ENCODE measurements around the gene ZDHHC14. TPM values are rescaled to one million over a fixed set of nuclear protein-coding genes. Genes with fewer than 3 reads are reported as not detected.

The ZDHHC14 gene
- total RNA-seq, 1 experiment from 2014 or later, result 4.9 TPM

DNA sequence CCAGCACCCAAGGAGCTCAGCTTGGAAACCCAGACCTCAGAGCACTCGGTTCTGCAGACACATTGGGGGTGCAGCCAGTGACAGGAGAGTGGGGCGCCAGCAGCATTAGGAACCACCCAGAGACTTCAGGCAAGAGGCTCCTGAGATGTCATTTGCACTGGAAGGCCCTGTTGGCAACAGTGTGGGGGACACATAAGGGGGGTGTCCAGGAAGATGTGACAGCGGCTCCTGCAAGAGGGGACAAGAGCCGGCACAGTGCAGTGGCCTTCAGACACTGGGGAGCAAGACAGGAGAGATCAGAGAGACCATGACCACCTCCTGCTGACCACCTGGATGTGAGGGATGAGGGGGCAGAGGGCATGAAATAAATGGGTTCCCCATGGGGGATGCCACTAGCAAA is 235.0 kb downstream of the ZDHHC14 start:
- Histone ChIP-seq H3K79me2 (ENCODE audit: low read length) (no peaks in the 10 kb centered on the region), H3K9me3 (ENCODE audit: low read length) (no peaks in the 10 kb centered on the region), H3F3A (ENCODE audit: low read length, unreplicated experiment) (no peaks in the 10 kb centered on the region), H3K4me3 (ENCODE audit: low read length) (no peak overlapping the region), H2AFZ (ENCODE audit: low read length) (no peak overlapping the region), H3K9ac (ENCODE audit: low read length) (no peak overlapping the region), H3K36me3 (ENCODE audit: low read depth, low read length) (no peaks in the 10 kb centered on the region), H3K9me2 (replicated peaks; ENCODE audit: low read length) (no peaks in the 10 kb centered on the region), H3K4me2 (ENCODE audit: low read length) (no peak overlapping the region), H3K27ac (ENCODE audit: low read length) (no peak overlapping the region), H3K27me3 (ENCODE audit: low read length) (no peaks in the 10 kb centered on the region), H4K20me1 (ENCODE audit: low read length) (no peaks in the 10 kb centered on the region), H3K4me1 (ENCODE audit: insufficient read depth, low read length) (peaks cover 44% of the 10 kb centered on the region)
- intact Hi-C loops (cut with micrococcal nuclease), result loop anchor here (10.0 kb wide), 1 partner anchor 81 kb away; no protein-coding TSS in a partner anchor
- DNase-seq, result no peak
- BruUV-seq (replicated peaks), result no TSS peak
- CTCF ChIA-PET, result no interaction called here
- POLR2A ChIA-PET (ENCODE audit: unreplicated experiment), result interaction anchor here (0.6 kb wide), 1 partner anchor 41 kb away, joined by 24 read pairs; no protein-coding TSS in a partner anchor
- TF ChIP-seq EZH2phosphoT487 (IDR thresholded peaks at IDR 0.05; ENCODE audit: borderline replicate concordance, low read length), result no peak
- TF ChIP-seq, protein P1, sequence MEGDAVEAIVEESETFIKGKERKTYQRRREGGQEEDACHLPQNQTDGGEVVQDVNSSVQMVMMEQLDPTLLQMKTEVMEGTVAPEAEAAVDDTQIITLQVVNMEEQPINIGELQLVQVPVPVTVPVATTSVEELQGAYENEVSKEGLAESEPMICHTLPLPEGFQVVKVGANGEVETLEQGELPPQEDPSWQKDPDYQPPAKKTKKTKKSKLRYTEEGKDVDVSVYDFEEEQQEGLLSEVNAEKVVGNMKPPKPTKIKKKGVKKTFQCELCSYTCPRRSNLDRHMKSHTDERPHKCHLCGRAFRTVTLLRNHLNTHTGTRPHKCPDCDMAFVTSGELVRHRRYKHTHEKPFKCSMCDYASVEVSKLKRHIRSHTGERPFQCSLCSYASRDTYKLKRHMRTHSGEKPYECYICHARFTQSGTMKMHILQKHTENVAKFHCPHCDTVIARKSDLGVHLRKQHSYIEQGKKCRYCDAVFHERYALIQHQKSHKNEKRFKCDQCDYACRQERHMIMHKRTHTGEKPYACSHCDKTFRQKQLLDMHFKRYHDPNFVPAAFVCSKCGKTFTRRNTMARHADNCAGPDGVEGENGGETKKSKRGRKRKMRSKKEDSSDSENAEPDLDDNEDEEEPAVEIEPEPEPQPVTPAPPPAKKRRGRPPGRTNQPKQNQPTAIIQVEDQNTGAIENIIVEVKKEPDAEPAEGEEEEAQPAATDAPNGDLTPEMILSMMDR (conservative IDR thresholded peaks at IDR 0.05; ENCODE audit: low read depth, low read length), result no peak
- TF ChIP-seq EZH2 (IDR thresholded peaks at IDR 0.05; ENCODE audit: low read length, unreplicated experiment), result no peak
- ATAC-seq, result no peak

DNA sequence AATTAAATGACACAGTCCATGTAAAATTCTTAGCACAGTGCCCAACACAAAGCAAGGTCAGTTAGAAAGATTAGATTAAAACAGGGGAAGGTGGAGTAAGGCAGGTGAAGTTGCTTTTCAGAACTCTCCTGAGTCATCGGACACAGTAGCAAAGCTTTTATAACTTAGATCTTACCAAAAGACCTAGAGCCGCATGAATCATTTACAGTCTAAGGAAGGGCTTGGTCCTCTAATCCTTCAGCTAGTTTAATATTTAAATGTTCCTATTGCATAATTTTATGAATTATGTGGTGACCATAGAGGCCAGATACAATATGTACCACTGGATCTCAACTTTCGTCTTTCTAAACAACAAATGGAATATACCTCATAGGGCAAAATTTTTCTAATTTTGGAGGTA is 240.0 kb downstream of the ZDHHC14 start:
- H3K9me2 ChIP-seq (replicated peaks; ENCODE audit: low read length), result no peaks in the 10 kb centered on the region
- ChIA-PET POLR2A (ENCODE audit: unreplicated experiment) (no interaction called here), CTCF (no interaction called here)
- no peak overlapping the region for H3K4me3 ChIP-seq (ENCODE audit: low read length)
- no peak overlapping the region for H3K9ac ChIP-seq (ENCODE audit: low read length)
- H3K27me3 ChIP-seq (ENCODE audit: low read length), result no peaks in the 10 kb centered on the region
- TF ChIP-seq, protein P1 (conservative IDR thresholded peaks at IDR 0.05; ENCODE audit: low read depth, low read length), result no peak
- no peak for TF ChIP-seq EZH2 (IDR thresholded peaks at IDR 0.05; ENCODE audit: low read length, unreplicated experiment)
- no peak for TF ChIP-seq EZH2phosphoT487 (IDR thresholded peaks at IDR 0.05; ENCODE audit: borderline replicate concordance, low read length)
- no peak overlapping the region for H2AFZ ChIP-seq (ENCODE audit: low read length)
- H3K9me3 ChIP-seq (ENCODE audit: low read length), result no peaks in the 10 kb centered on the region
- intact Hi-C loops (cut with micrococcal nuclease), result no loop called here
- no peaks in the 10 kb centered on the region for H3F3A ChIP-seq (ENCODE audit: low read length, unreplicated experiment)
- peaks cover 10% of the 10 kb centered on the region for H3K4me1 ChIP-seq (ENCODE audit: insufficient read depth, low read length)
- no TSS peak for BruUV-seq (replicated peaks)
- 0 out of 2 replicates have a peak overlapping the region, but pooled peaks have one; percentile 20 for H3K27ac ChIP-seq (ENCODE audit: low read length)
- no peaks in the 10 kb centered on the region for H3K36me3 ChIP-seq (ENCODE audit: low read depth, low read length)
- ATAC-seq, result peak; percentile 84
- H4K20me1 ChIP-seq (ENCODE audit: low read length), result no peaks in the 10 kb centered on the region
- H3K79me2 ChIP-seq (ENCODE audit: low read length), result no peaks in the 10 kb centered on the region
- peak; percentile 59 for DNase-seq
- no peak overlapping the region for H3K4me2 ChIP-seq (ENCODE audit: low read length)

DNA sequence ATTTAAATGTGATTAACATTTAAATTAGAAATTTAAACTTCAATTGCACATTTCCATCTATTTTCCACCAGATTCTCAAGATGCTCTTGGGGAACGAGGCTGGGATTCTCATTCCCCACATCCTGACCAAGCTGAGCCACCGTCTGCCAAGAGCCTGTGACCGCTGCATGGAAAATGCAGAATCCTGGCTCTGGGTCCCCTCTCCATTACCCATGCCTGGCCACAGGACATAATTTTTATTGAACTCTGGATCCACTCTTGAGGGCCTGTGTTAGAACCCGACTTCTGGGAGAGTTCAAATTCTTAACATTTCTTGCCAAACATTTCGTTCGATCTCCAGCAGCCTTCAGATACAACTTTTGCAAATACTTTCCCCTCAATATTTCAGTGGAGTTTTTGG is 240.4 kb downstream of the ZDHHC14 start:
- no peak for ATAC-seq
- no peaks in the 10 kb centered on the region for H3K36me3 ChIP-seq (ENCODE audit: low read depth, low read length)
- H3F3A ChIP-seq (ENCODE audit: low read length, unreplicated experiment), result no peaks in the 10 kb centered on the region
- no peak overlapping the region for H3K9ac ChIP-seq (ENCODE audit: low read length)
- intact Hi-C loops (cut with micrococcal nuclease), result no loop called here
- no peaks in the 10 kb centered on the region for H3K9me2 ChIP-seq (replicated peaks; ENCODE audit: low read length)
- ChIA-PET POLR2A (ENCODE audit: unreplicated experiment) (no interaction called here), CTCF (no interaction called here)
- H4K20me1 ChIP-seq (ENCODE audit: low read length), result no peaks in the 10 kb centered on the region
- TF ChIP-seq EZH2 (IDR thresholded peaks at IDR 0.05; ENCODE audit: low read length, unreplicated experiment) (no peak), EZH2phosphoT487 (IDR thresholded peaks at IDR 0.05; ENCODE audit: borderline replicate concordance, low read length) (no peak)
- TF ChIP-seq, protein P1 (conservative IDR thresholded peaks at IDR 0.05; ENCODE audit: low read depth, low read length), result no peak
- no peak overlapping the region for H3K27ac ChIP-seq (ENCODE audit: low read length)
- no peak for DNase-seq
- H3K79me2 ChIP-seq (ENCODE audit: low read length), result no peaks in the 10 kb centered on the region
- no peak overlapping the region for H3K4me3 ChIP-seq (ENCODE audit: low read length)
- no peaks in the 10 kb centered on the region for H3K9me3 ChIP-seq (ENCODE audit: low read length)
- BruUV-seq (replicated peaks), result no TSS peak
- peaks cover 10% of the 10 kb centered on the region for H3K4me1 ChIP-seq (ENCODE audit: insufficient read depth, low read length)
- H3K27me3 ChIP-seq (ENCODE audit: low read length), result no peaks in the 10 kb centered on the region
- H2AFZ ChIP-seq (ENCODE audit: low read length), result no peak overlapping the region
- H3K4me2 ChIP-seq (ENCODE audit: low read length), result no peak overlapping the region

Data from PC-3 (cell line).